Endothelial cell (in vitro differentiated cells): ENCODE measurements around the gene ZMIZ1. TPM values are rescaled to one million over a fixed set of nuclear protein-coding genes. Genes with fewer than 3 reads are reported as not detected.

ENCODE experiments used
- DNase-seq: peaks from one replicate; pipeline ENCODE4 v3.0.0; 2021; ENCODE audit warnings: low spot score
- H3K27ac Mint-ChIP-seq: one replicate; pipeline ENCODE4 v1.8.0; 2021; ENCODE audit warnings: mixed read lengths, inconsistent platforms; ENCODE audit not compliant: unreplicated experiment
- H3K27me3 Mint-ChIP-seq: one replicate; pipeline ENCODE4 v1.8.0; 2021; ENCODE audit warnings: mild to moderate bottlenecking, moderate library complexity, mixed read lengths, inconsistent platforms; ENCODE audit not compliant: unreplicated experiment
- H3K36me3 Mint-ChIP-seq: one replicate; pipeline ENCODE4 v1.8.0; 2021; ENCODE audit warnings: mild to moderate bottlenecking, low read depth, mixed read lengths, inconsistent platforms; ENCODE audit not compliant: unreplicated experiment
- H3K4me1 Mint-ChIP-seq: one replicate; pipeline ENCODE4 v1.8.0; 2021; ENCODE audit warnings: mild to moderate bottlenecking, mixed read lengths, inconsistent platforms; ENCODE audit not compliant: unreplicated experiment
- H3K4me3 Mint-ChIP-seq: one replicate; pipeline ENCODE4 v1.8.0; 2021; ENCODE audit warnings: mild to moderate bottlenecking, mixed read lengths, inconsistent platforms; ENCODE audit not compliant: unreplicated experiment
- H3K9me3 Mint-ChIP-seq: one replicate; pipeline ENCODE4 v1.8.0; 2021; ENCODE audit warnings: mixed read lengths, inconsistent platforms; ENCODE audit not compliant: unreplicated experiment
- CTCF ChIP-seq: fragments of 200-600 bp; sonication (generic); IDR thresholded peaks from one replicate; pipeline ENCODE4 v1.5.0; 2021; ENCODE audit warnings: antibody characterized with exemption; ENCODE audit not compliant: unreplicated experiment
- total RNA-seq: library from RNA; stranded (reverse); fragmentation: NEBNext Ultra II Directional; extraction: Animal tissue kit (Norgen Biotek cat#: 25700); gene quantifications from one replicate; pipeline ENCODE4 v1.2.1, GENCODE V29; 2021; ENCODE audit not compliant: unreplicated experiment

ZMIZ1 gene
- total RNA-seq, 1 donor from 2014 or later = 102 TPM

- peaks cover 10% of the 10 kb centered on the region for H3K27me3 Mint-ChIP-seq
- DNase-seq = no peak
- H3K4me1 Mint-ChIP-seq = peaks cover 29% of the 10 kb centered on the region
- no peak for TF ChIP-seq CTCF
- H3K9me3 Mint-ChIP-seq = no peaks in the 10 kb centered on the region
- H3K27ac Mint-ChIP-seq = no peak overlapping the region
- peaks cover 12% of the 10 kb centered on the region for H3K36me3 Mint-ChIP-seq
- H3K4me3 Mint-ChIP-seq = no peak overlapping the region
Observed at GRCh38 chr10:79126351-79127080, 57.8 kb downstream of the ZMIZ1 start.

GRCh38 chr10:79127151-79127961 lies 58.6 kb downstream of the ZMIZ1 start:
- Mint-ChIP-seq H3K27me3 (peaks cover 11% of the 10 kb centered on the region), H3K4me3 (no peak overlapping the region), H3K36me3 (peaks cover 13% of the 10 kb centered on the region), H3K27ac (no peak overlapping the region), H3K4me1 (peaks cover 36% of the 10 kb centered on the region), H3K9me3 (no peaks in the 10 kb centered on the region)
- no peak for TF ChIP-seq CTCF
- no peak for DNase-seq

GRCh38 chr10:79128241-79128922 lies 59.6 kb downstream of the ZMIZ1 start:
- no peak for DNase-seq
- TF ChIP-seq CTCF = no peak
- Mint-ChIP-seq H3K27me3 (peaks cover 14% of the 10 kb centered on the region), H3K4me3 (no peak overlapping the region), H3K36me3 (peaks cover 13% of the 10 kb centered on the region), H3K4me1 (peaks cover 47% of the 10 kb centered on the region), H3K9me3 (no peaks in the 10 kb centered on the region), H3K27ac (no peak overlapping the region)

- Mint-ChIP-seq H3K27ac (no peak overlapping the region), H3K36me3 (peaks cover 13% of the 10 kb centered on the region), H3K9me3 (no peaks in the 10 kb centered on the region), H3K4me1 (peaks cover 47% of the 10 kb centered on the region), H3K27me3 (peaks cover 14% of the 10 kb centered on the region), H3K4me3 (no peak overlapping the region)
- DNase-seq = no peak
- no peak for TF ChIP-seq CTCF
Observed at GRCh38 chr10:79128923-79129305, 60.1 kb downstream of the ZMIZ1 start.
